NCI-H774 (cell line): ENCODE results near the gene UNC79.

Experiments used
- DNase-seq: peaks from one replicate; lab custom pipeline; 2025; lab: John Stamatoyannopoulos, UW

The UNC79 gene

GRCh38 chr14:93749076-93749420, 318.3 kb downstream of the UNC79 start:
- no peak for DNase-seq

GRCh38 chr14:93751946-93752655, 321.4 kb downstream of the UNC79 start:
- no peak for DNase-seq

- DNase-seq: no peak
These were observed 322.3 kb downstream of the UNC79 start for GRCh38 chr14:93752980-93753561.

GRCh38 chr14:93753647-93754046, 322.9 kb downstream of the UNC79 start:
- DNase-seq: no peak

- DNase-seq: no peak
These were observed 326.5 kb downstream of the UNC79 start for GRCh38 chr14:93757206-93757605.
